K562 (cell line): ENCODE results near the gene FSTL4. TPM values are rescaled to one million over a fixed set of nuclear protein-coding genes. Genes with fewer than 3 reads are reported as not detected.

Experiments used
- ATAC-seq: fragments of 200-7000 bp; cut with Tn5 transposase; 3 replicates; pipeline ENCODE4 v1.9.1; 2020; ENCODE audit warnings: moderate library complexity
- BruUV-seq: library from RNA; stranded (reverse); fragments of 400-500 nt; replicated peaks from 2 replicates; lab custom pipeline; 2021; lab: Mats Ljungman, UMichigan
- CTCF ChIA-PET: fragments of 300-600 bp; formaldehyde crosslinking; extraction: SDS; loops from one replicate; lab custom pipeline; 2021; ENCODE audit warnings: low intra/inter-chr PET ratio; lab: Yijun Ruan, JAX
- POLR2A ChIA-PET: fragments of 300-600, 350-650 bp; sonication (Branson Sonifier 250); formaldehyde crosslinking; extraction: SDS; loops from one replicate; lab custom pipeline; 2021; ENCODE audit warnings: antibody characterized with exemption, inconsistent platforms; lab: Yijun Ruan, JAX
- DNase-seq, 4 experiments: peaks; one replicate each; pipeline versions ENCODE4 v3.0.0 to v3.0.0-alpha.2; 2011 to 2018; ENCODE audit warnings: low spot score in 3 of 4, mixed read lengths in 3 of 4; ENCODE audit errors: extremely low read depth in 1 of 4
- FAIRE-seq: peaks from 2 replicates; lab custom pipeline; 2011; peaks lifted over from hg19 to GRCh38; lab: Jason Lieb, UNC
- H2AFZ ChIP-seq: 2 replicates; pipeline ENCODE4 v1.6.0; 2011; ENCODE audit warnings: low read depth, low read length, control low read depth, inconsistent platforms
- H3K27ac ChIP-seq: fragments of 200-600 bp; 3 replicates; pipeline ENCODE4 v1.8.0; 2011; ENCODE audit warnings: low read depth, mild to moderate bottlenecking, control low read depth, inconsistent platforms, low read length, moderate library complexity, mixed read lengths; ENCODE audit errors: extremely low read depth
- H3K27me3 ChIP-seq, 2 experiments: fragments of 300-600 bp in 1 of 2; 2 replicates in 1 of 2; 3 replicates in 1 of 2; pipeline versions ENCODE4 v1.6.0 to v1.8.0; 2011; ENCODE audit warnings: inconsistent platforms in 2 of 2, low read length in 2 of 2, mild to moderate bottlenecking in 1 of 2, mixed read lengths in 1 of 2, moderate library complexity in 1 of 2; ENCODE audit not compliant: control insufficient read depth in 2 of 2, insufficient read depth in 2 of 2
- H3K36me3 ChIP-seq: fragments of 300-600 bp; 3 replicates; pipeline ENCODE4 v1.8.0; 2011; ENCODE audit warnings: mild to moderate bottlenecking, low read length, inconsistent platforms; ENCODE audit not compliant: control insufficient read depth, insufficient read depth
- H3K4me1 ChIP-seq, 2 experiments: fragments of 200-600 bp in 1 of 2; replicated peaks in 1 of 2; 2 replicates in 1 of 2; 3 replicates in 1 of 2; pipeline versions ENCODE4 v1.5.1 to v1.8.0; 2011; ENCODE audit warnings: inconsistent platforms in 2 of 2, low read length in 2 of 2, mild to moderate bottlenecking in 1 of 2, mixed read lengths in 1 of 2, moderate library complexity in 1 of 2; ENCODE audit not compliant: control insufficient read depth in 2 of 2, insufficient read depth in 2 of 2
- H3K4me2 ChIP-seq: 2 replicates; pipeline ENCODE4 v1.6.1; 2011; ENCODE audit warnings: low read length, control low read depth, inconsistent platforms, mixed read lengths; ENCODE audit not compliant: insufficient read depth
- H3K4me3 ChIP-seq: fragments of 200-600 bp; sonication (generic), shearing (Covaris generic); 2 replicates; pipeline ENCODE4 v1.5.1; 2016; ENCODE audit warnings: control low read depth, inconsistent platforms
- H3K79me2 ChIP-seq: fragments of 200-600 bp; 3 replicates; pipeline ENCODE4 v1.8.0; 2011; ENCODE audit warnings: low read length, inconsistent platforms; ENCODE audit not compliant: control insufficient read depth, insufficient read depth
- H3K9ac ChIP-seq, 2 experiments: 2 replicates each; pipeline versions ENCODE4 v1.6.0 to v1.6.1; 2011; ENCODE audit warnings: low read depth in 2 of 2, low read length in 2 of 2, control low read depth in 1 of 2, inconsistent platforms in 1 of 2, mild to moderate bottlenecking in 1 of 2, mixed read lengths in 1 of 2; ENCODE audit not compliant: insufficient read depth in 1 of 2
- H3K9me1 ChIP-seq: one replicate; pipeline ENCODE4 v1.6.0; 2011; ENCODE audit warnings: inconsistent platforms, mild to moderate bottlenecking, low read length, moderate library complexity; ENCODE audit not compliant: control insufficient read depth, insufficient read depth
- H3K9me3 ChIP-seq: replicated peaks from 2 replicates; pipeline ENCODE4 v1.5.1; 2011; ENCODE audit warnings: low read depth, low read length, inconsistent platforms; ENCODE audit not compliant: control insufficient read depth, insufficient read depth
- H4K20me1 ChIP-seq: replicated peaks from 2 replicates; pipeline ENCODE4 v1.6.1; 2011; ENCODE audit warnings: low read length, inconsistent platforms, mixed read lengths; ENCODE audit not compliant: control insufficient read depth, insufficient read depth
- ATF7 ChIP-seq: fragments of 450-650 bp; IDR thresholded peaks from 2 replicates; pipeline ENCODE4 v1.7.1; 2014; ENCODE audit warnings: mild to moderate bottlenecking, moderate library complexity
- COPS2 ChIP-seq: fragments of 450-650 bp; conservative IDR thresholded peaks from 2 replicates; pipeline ENCODE4 v1.6.1; 2016; ENCODE audit warnings: mild to moderate bottlenecking, moderate library complexity
- CTCFL ChIP-seq: IDR thresholded peaks from 2 replicates; pipeline ENCODE4 v1.6.1; 2011; ENCODE audit warnings: borderline replicate concordance, low read depth, mild to moderate bottlenecking, moderate library complexity, low read length; ENCODE audit not compliant: insufficient read depth, poor library complexity, severe bottlenecking
- E2F8 ChIP-seq: fragments of 450-650 bp; IDR thresholded peaks from 2 replicates; pipeline ENCODE4 v1.7.1; 2018; ENCODE audit warnings: mild to moderate bottlenecking, low read depth; ENCODE audit not compliant: partially characterized antibody
- ELF4 ChIP-seq: fragments of 450-650 bp; formaldehyde crosslinking; IDR thresholded peaks from 2 replicates; pipeline ENCODE4 v1.4.0; 2022; ENCODE audit warnings: missing genetic modification characterization
- HDAC2 ChIP-seq: fragments of 450-650 bp; IDR thresholded peaks from 2 replicates; pipeline ENCODE4 v1.6.1; 2016; ENCODE audit warnings: mild to moderate bottlenecking
- KDM5B ChIP-seq: fragments of 200-600 bp; sonication (generic); IDR thresholded peaks from 2 replicates; pipeline ENCODE4 v1.6.1; 2012; ENCODE audit warnings: low read depth, mild to moderate bottlenecking, moderate library complexity, low read length, control low read depth, inconsistent platforms; ENCODE audit not compliant: insufficient replicate concordance
- SNIP1 ChIP-seq: fragments of 450-650 bp; IDR thresholded peaks from 2 replicates; pipeline ENCODE4 v1.7.1; 2017; ENCODE audit warnings: low read depth, mild to moderate bottlenecking
- SRSF7 ChIP-seq: fragments of 200-400 bp; formaldehyde crosslinking; optimal IDR thresholded peaks from 2 replicates; pipeline ENCODE3; 2017; ENCODE audit warnings: mild to moderate bottlenecking, low read depth, low read length
- ZBTB33 ChIP-seq: sonication (generic); formaldehyde crosslinking; IDR thresholded peaks from 2 replicates; pipeline ENCODE4 v1.8.1; 2023; ENCODE audit warnings: mild to moderate bottlenecking, missing genetic modification reagents
- ZNF212 ChIP-seq: fragments of 450-650 bp; formaldehyde crosslinking; IDR thresholded peaks from 2 replicates; pipeline ENCODE4 v1.4.0; 2020; ENCODE audit warnings: mild to moderate bottlenecking
- ZNF280A ChIP-seq: fragments of 450-650 bp; IDR thresholded peaks from 2 replicates; pipeline ENCODE4 v1.6.1; 2018; ENCODE audit warnings: mild to moderate bottlenecking, low read depth; ENCODE audit not compliant: partially characterized antibody
- WGBS: fragments of 100-300 bp; shearing (Covaris generic); methylation state at CpG from one replicate; pipeline ENCODE4 v1.1.6; 2016; ENCODE audit warnings: low coverage, mixed read lengths; ENCODE audit not compliant: insufficient coverage; ENCODE audit errors: missing lambda C conversion rate; 5-methylcytosine and 5-hydroxymethylcytosine counted together
- in situ Hi-C: fragments of 300-500 bp; cut with MboI; formaldehyde crosslinking; loops from 4 replicates; pipeline ENCODE4 v1.15.0; 2018; ENCODE audit warnings: inconsistent platforms, mixed read lengths
- intact Hi-C: fragments of 100-400 bp; cut with micrococcal nuclease; formaldehyde crosslinking; loops from 2 replicates; pipeline ENCODE4 v1.14.2; 2022
- polyA plus RNA-seq, 8 experiments: library from polyadenylated mRNA; depleted of rRNA in 4 of 8; stranded (reverse) in 5 of 8; unstranded in 3 of 8; fragments of >200 nt; fragmentation: Nextera tagmentation in 2 of 8; fragmentation: Illumina TruSeq in 1 of 8; extraction: Ambion mirVana in 2 of 8; extraction: Trizol in 1 of 8; gene quantifications; 2 replicates each; pipeline versions ENCODE4 v1.2.1 to v1.2.3, GENCODE V29; 2011 to 2014; ENCODE audit warnings: inconsistent platforms in 1 of 8, missing spikeins in 1 of 8
- total RNA-seq, 7 experiments: library from RNA; depleted of rRNA in 6 of 7; stranded (reverse); fragments of >200 nt in 6 of 7; fragmentation: Illumina TruSeq in 2 of 7; extraction: Trizol in 2 of 7; gene quantifications; 2 replicates each; pipeline versions ENCODE4 v1.2.1 to v1.2.3, GENCODE V29; 2011 to 2021; ENCODE audit warnings: low replicate concordance in 1 of 7

The FSTL4 gene
- total and polyA plus RNA-seq, 9 of the 15 experiments (the other 6 are each of a cell fraction or from before 2014, with no cell fraction given) = 0.08 to 0.18 (median 0.10) TPM; not detected in 5

- Histone ChIP-seq H3K27ac (no peak overlapping the region), H3K4me3 (no peak overlapping the region), H3K79me2 (no peaks in the 10 kb centered on the region), H3K9me3 (no peaks in the 10 kb centered on the region), H3K9me1 (no peaks in the 10 kb centered on the region), H3K9ac (no peak overlapping the region), H3K4me1 (no peaks in the 10 kb centered on the region; a peak in 2 of 5 replicates), H3K27me3 (peaks cover 29 to 56% of the 10 kb centered on the region in 2 experiments), H3K4me2 (no peak overlapping the region), H2AFZ (no peak overlapping the region), H3K36me3 (no peaks in the 10 kb centered on the region), H4K20me1 (no peaks in the 10 kb centered on the region)
- ChIA-PET CTCF (no interaction called here), POLR2A (no interaction called here)
- in situ Hi-C loops = loop anchor here (25.0 kb wide), 1 partner anchor 359 kb away; no protein-coding TSS in a partner anchor
- FAIRE-seq (no peak), DNase-seq (peak; percentile 20 to 49 (median 24)), ATAC-seq (peak; percentile 83)
- no TSS peak for BruUV-seq
- WGBS = 7% methylated on average over 3 of the region's 3 CpGs
- intact Hi-C loops = no loop called here
- TF ChIP-seq ZNF212 (CRISPR knock-in tag) = no peak
- TF ChIP-seq ELF4 = no peak
- TF ChIP-seq CTCFL = no peak
- TF ChIP-seq HDAC2 = no peak
- TF ChIP-seq ZBTB33 = no peak
- TF ChIP-seq SRSF7 = no peak
- no peak for TF ChIP-seq E2F8
- no peak for TF ChIP-seq KDM5B
- no peak for TF ChIP-seq SNIP1
- TF ChIP-seq COPS2 = no peak
- no peak for TF ChIP-seq ZNF280A
- TF ChIP-seq ATF7 = peak; percentile 24; the same call in 1 of the 2 replicates
Measured at GRCh38 chr5:133471699-133472098, 140.6 kb downstream of the FSTL4 start.
